Astrocyte of the spinal cord (primary cell): Measurements from ENCODE around the gene CD248.
A peak's percentile ranks its signal among the peaks of the same experiment; 100 is the strongest.

ENCODE experiments used
- DNase-seq: peaks from one replicate; pipeline ENCODE4 v3.0.0; 2011; ENCODE audit warnings: low read depth, low spot score
- H3K4me3 ChIP-seq: 2 replicates; pipeline ENCODE4 v1.5.1; 2011; ENCODE audit warnings: low read depth, mild to moderate bottlenecking, low read length, moderate library complexity
- in situ Hi-C: cut with HindIII; loops from 2 replicates; pipeline ENCODE4 v1.10.0; 2017; ENCODE audit warnings: low sequenced_read_pairs
- TF ChIP-seq, protein P1 (sequence below): IDR thresholded peaks from 2 replicates; pipeline ENCODE4 v1.5.1; 2012; ENCODE audit warnings: low read depth, mild to moderate bottlenecking, low read length, inconsistent platforms

Gene CD248

DNA sequence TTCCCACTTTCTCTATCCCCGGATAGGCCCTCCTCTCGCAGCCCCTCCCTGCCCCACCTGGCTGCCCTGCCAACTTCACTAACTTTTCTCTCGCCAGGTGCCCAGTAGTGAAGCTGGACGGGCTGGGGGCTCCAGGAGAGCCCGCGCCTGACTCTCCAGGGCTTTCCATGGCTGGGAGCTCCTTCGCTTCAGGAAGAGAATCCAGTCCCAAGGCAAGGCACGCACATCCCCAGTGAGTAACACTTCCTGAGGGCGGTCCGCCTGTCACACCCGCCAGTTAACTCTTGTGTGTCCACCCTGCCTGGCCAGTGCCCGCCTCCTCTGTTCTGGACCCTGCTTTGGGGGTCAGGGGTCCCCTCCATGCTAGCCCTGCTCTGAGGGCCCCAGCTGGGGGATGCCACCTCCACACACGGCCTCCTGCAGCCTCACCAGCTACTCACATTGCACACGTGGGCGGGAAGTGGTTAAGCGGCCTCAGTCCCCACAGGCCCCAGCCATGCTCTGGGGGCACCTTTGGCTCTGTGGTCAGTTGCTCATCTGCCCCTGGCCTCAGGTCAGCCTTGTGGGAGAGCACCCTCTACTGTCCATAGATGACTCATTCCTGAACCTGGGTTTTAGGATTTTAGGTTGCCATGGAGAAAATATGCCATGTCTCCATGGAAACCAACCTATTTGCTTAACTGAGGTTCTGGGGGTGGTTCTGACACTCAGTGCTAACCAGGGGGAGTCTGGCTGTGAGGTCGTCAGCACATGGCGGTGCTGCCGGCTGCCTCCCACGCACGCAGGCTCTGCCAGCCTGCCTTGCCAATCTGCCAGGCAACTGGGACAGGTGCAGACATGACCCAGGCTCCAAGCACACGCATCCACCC is 19.6 kb upstream of the CD248 start, which contains the start of gene RIN1:
RIN1 (minus strand) TSS at position 201 of the 869 bp plus-strand sequence; CDS start at position 169, 32 bp downstream.
- in situ Hi-C loops, result no loop called here
- TF ChIP-seq, protein P1, sequence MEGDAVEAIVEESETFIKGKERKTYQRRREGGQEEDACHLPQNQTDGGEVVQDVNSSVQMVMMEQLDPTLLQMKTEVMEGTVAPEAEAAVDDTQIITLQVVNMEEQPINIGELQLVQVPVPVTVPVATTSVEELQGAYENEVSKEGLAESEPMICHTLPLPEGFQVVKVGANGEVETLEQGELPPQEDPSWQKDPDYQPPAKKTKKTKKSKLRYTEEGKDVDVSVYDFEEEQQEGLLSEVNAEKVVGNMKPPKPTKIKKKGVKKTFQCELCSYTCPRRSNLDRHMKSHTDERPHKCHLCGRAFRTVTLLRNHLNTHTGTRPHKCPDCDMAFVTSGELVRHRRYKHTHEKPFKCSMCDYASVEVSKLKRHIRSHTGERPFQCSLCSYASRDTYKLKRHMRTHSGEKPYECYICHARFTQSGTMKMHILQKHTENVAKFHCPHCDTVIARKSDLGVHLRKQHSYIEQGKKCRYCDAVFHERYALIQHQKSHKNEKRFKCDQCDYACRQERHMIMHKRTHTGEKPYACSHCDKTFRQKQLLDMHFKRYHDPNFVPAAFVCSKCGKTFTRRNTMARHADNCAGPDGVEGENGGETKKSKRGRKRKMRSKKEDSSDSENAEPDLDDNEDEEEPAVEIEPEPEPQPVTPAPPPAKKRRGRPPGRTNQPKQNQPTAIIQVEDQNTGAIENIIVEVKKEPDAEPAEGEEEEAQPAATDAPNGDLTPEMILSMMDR, result peak; percentile 21
- peak; percentile 99 for DNase-seq
- H3K4me3 ChIP-seq, result peak within 1 kb of the TSS; percentile 81

DNA sequence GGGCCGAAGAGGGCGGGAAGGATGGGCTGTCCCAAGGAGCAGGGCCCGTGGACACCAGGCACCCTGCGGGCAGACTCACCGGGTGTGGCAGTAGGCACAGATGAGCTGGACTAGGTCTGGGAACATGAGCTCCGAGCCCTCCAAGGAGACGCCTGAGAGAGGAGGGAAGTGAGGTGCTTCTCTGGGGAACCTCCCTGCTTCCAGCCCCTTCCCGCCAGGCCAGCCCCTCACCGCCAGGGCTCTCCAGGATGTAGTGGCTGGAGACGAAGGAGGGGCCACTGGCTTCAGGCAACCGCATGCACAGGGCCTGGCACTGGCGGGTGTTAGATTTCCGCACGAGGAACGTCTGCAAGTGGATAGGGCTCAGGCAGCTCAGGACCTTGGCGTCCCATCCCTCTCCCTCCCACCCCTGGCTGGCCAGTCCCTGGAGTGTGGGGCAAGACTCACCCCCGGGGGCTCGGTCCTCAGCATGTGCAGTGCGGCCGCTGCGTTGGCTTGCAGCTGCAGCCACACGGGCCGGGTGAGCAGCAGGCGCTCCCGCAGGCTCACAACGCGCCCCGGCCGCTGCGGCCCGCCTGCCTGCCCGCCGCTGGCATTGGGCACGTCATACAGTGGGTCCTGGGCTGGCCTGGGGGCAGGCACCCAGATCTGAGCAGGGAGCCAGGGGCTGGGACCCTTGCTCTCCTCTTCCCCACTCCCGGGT is 18.8 kb upstream of the CD248 start:
- TF ChIP-seq, protein P1, result no peak
- H3K4me3 ChIP-seq, result peak overlapping the region; percentile 81
- in situ Hi-C loops, result no loop called here
- peak; percentile 74 for DNase-seq

DNA sequence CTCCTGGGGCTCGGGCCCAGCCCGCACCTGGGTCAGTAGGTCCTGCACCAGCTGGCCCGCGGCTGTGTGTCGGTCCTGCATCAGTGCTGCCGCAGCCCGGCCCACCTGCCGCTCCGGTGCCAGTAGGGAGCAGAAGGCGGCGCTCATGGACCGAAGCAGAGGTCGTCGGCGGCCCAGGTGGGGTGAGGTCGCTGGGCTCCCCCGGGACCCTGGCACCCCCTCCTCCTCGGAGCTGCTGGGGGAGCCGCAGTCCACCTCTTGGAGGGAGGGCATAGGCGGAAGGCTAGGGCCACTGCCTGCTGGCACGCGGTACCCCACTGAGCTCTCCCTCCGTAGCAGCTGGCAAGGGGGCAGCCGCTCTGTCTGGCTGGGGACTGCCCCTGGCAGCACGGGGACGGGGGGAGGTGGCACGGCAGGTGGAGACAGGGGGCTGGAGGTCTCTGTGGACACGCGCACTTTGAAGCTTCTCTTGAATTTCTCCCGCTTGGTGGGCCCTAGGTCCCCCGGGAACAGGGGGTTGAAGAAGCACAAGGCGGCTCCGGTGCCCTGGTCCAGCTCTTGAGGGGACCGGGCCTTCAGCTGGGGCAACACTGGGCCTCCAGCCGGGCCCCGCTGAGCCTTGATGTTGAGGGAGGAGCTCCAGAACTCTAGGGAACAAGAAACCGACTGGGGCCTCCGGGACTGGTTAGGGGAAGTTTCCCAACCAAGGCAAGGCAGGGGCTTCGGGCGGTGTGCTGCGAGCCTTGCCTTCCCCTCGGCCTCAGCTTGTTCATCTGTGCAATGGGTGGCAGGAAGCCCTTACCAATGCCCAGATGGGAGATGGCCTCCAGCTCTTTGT is 18.0 kb upstream of the CD248 start:
- in situ Hi-C loops, result no loop called here
- peak overlapping the region; percentile 81 for H3K4me3 ChIP-seq
- DNase-seq, result no peak
- TF ChIP-seq, protein P1, result no peak

DNA sequence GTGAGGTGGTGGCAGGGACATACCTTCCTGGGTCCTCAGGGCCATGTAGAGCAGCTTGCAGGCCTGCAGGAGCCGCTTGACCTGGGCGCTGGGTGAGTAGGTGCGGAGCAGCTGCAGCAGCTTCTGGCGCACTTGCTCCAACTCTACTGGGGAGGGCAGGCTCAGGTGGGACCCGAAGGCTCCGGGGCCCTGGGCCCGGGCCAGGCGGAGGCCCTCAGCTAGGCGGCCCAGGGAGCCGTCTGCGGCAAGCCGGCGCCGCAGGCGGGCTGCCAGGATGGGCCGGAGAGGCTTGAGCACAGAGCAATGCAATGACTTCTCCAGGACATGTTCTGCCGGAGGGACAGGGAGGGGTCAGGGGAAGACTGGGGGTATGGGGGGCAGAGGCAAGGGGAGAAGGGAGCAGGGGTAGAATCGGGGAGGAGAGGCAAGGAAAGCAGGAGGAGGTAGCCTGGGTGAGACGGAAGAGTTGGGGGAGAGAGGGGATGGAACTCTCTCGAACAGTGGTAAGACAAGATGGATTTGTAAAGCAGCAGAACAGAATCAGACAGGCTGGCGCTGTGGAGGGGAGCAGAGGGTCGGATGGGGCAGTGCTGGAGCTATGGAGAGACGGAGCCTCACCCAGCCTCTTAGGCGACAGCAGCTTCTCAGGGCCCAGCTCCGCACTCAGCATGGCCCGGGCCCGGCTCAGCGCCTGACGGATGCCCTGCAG is 17.2 kb upstream of the CD248 start:
- TF ChIP-seq, protein P1, result no peak
- no peak for DNase-seq
- in situ Hi-C loops, result no loop called here
- H3K4me3 ChIP-seq, result peak overlapping the region; percentile 81

DNA sequence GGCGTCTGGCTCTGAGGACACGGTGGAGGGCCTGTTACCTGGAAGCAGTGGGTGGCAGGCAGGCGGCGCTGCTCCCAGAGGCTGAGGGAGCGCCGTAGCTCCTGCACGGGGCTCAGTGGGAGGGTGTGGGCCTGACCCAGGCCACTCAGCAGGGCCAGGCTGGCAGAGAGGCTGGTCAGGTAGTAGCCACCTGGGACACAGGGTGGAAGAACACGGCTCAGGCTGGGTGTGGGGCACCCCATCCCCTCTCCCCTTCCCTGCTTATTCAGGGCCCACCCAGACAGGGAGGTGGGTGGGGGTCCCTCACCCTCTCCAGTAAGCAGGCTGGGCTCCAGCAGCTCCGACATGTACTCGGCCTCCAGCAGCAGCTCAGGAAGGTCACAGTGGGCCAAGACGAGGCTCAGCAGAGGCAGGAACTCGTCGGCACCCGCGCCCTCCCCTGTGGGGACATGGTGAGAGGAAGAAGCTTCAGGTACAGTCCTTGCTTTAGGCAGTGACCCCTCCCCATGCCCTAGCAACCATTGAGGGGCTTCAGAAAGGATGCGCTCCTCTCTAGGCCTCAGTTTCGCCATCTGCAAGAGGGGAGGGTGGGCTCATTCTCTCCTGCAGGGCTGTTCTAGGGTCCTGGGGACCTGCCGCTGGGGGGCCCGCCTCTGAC is 16.5 kb upstream of the CD248 start:
- no peak overlapping the region for H3K4me3 ChIP-seq
- DNase-seq, result no peak
- TF ChIP-seq, protein P1, result no peak
- in situ Hi-C loops, result no loop called here
